Activated T-cell treated with anti-CD3 and anti-CD28 coated beads, Interleukin-2, amount 50 U/mL, for 1 hour (primary cell): ENCODE results near the gene MINDY4.

Source experiments
- DNase-seq: peaks from one replicate; pipeline ENCODE4 v3.0.0-alpha.2; 2020

MINDY4 gene

GRCh38 chr7:30771174-30771879 lies at the start of gene MINDY4:
TSS of gene MINDY4 (plus strand) at chr7:30771417. CDS start at chr7:30771494, 77 bp downstream.
- peak; percentile 69 for DNase-seq

- DNase-seq = no peak
Measured at GRCh38 chr7:30722187-30722586, 49.0 kb upstream of the MINDY4 start.

DNA sequence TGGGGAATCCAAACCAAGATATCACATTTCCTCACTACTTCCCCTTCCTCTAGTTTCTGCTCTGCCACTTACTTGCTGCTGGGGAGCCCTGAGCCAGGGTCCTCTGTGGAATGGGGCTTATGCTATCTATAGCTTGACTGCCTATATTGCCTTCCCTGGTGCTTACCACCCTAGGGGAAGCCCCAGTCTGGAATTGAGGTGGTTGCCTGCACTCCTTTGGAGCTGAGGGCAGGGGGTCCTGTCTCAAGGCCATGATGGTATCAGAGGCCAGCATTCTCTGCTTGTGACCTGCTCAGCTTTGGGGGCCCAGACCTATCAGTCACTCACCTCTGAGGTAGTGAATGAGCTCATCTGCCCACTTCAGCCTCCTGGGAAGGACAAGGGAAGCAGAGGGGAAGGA lies 48.5 kb upstream of the MINDY4 start:
- DNase-seq = no peak

GRCh38 chr7:30723776-30724175 lies 47.4 kb upstream of the MINDY4 start:
- DNase-seq = no peak

DNA sequence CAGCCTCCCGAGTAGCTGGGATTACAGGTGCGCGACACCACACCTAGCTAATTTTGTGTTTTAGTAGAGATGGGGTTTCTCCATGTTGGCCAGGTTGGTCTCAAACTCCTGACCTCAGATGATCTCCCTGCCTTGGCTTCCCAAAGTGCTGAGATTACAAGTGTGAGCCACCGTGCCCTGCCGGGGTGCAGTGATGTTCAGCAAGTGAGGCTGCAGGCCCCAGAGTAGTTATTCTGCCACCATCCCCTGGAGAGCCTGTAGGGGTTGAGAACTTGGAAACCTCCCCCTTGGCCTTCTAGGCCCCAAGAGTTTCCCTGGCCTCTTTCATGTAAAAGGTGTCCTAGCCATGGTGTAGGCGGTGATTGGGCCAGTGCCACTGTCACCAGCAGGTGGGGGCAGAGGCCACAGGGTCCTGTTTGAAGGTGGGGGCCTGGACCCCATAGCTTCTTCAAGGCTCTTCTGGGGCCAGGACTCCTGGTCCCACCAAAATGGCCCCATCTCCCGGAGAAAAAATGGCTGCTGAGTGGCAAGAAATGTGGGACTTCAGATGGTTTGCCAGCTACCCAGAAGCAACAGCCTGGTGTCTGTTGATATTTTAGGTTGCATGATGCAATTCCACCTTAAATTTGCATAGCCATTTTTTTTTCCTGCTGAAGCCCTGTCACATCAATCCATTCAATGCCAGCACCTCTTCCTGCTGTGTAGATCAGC lies 44.8 kb upstream of the MINDY4 start:
- DNase-seq = peak; percentile 34

DNA sequence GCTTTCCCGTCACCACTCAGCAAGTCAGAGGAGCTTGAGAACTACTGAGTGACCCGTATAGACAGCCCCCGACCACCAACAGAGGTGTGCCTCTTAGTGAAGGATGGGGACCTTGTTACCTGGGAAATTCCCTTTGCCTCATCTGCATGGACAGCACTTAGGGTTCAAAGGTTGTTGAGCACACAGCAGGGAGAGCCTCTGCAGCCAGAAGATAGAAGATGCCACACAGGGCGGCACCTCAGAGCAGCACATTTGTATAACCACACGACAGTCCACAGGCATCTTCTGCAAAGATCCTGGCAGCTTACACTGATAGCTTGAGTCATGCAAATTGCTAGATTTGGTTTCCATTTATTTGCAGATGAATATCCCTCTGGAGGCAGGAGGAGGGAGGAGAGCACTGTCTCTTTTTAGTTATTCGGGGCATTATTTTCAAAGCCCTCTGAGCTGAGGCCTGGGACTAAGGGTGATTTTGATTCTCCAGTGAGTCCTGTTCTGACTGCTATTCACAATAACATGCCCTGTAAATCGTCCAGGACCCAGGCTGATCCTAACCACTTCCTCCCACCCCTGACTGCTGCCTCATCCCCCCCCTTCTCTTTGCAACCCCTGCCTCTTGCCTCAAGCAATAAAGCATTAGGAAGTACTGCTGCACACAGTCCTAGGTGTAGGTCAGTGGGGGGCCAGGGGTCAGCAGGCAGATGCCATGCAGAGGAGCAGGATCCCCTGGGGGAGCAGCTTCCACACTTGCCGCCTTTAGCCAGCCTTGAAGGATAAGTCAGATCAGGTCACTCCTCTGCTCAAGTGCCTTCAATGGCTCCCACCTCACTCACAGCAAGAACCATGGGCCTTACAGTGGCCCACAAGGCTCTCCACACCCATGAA lies 43.9 kb upstream of the MINDY4 start:
- peak; percentile 36 for DNase-seq

DNA sequence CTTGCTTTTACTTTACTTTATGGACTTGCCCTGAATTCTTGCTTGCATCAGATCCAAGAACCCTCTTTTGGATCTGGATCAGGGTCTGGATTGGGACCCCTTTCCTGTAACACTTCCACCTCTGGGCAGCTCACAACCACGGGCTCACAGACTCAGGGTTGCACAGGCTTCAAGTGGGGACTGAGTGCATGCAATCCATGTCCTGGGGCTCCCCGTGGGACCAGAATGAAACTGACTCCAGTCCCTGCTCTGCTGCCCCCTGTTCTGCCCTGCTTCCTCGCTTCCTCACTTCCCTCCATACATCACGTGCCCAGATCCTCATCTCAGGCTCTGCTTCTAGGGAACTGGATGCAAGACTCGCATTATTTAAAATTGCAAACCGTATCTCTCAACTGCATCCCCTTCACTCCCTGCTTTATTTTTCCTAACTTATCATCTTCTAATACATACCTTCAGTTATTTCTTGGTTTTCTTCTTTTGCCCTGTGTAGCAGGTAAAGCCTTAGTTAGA lies 42.6 kb upstream of the MINDY4 start:
- DNase-seq = no peak

GRCh38 chr7:30729642-30730041 lies 41.6 kb upstream of the MINDY4 start:
- DNase-seq = no peak

DNA sequence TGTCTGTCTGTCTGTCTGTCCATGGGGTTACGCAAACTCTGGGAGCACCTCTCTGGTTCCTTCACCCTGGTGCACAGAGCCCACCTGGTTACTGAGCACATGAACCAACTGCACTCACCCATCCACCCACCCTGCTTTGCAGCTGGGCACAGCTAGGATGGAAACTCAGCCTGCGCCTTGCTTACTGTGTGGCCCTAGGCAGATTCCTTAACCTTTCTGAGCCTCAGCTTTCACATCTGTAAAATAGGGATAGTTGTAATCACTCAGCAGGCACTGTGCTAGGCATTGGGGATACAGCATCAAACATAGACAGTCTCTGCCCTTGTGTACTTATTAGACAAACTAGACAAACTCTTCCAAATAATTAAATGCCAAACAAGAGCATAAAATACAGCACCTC lies 41.1 kb upstream of the MINDY4 start:
- DNase-seq = no peak

GRCh38 chr7:30730996-30731395 lies 40.2 kb upstream of the MINDY4 start:
- DNase-seq = no peak

- DNase-seq = no peak
Measured at GRCh38 chr7:30731581-30731980, 39.6 kb upstream of the MINDY4 start.

DNA sequence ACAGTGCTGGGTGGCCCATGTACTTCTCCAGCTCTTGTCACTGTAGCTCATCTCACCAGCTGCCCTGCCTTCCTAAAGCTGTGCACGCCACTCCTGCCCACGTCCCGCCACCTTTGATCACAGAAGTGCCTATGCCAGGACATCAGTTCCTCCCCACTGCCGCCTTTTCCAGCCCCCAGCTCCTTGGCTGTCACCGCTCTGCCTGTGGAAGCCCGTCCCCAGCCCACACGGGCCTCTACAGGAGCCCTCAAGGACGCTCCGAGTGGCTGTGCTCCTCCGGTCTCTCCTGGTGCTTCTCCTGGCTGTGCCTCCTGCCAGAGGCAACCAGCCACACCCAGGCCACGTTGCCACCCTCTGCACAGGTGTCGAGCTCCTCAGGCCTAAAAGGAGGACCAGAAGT lies 38.6 kb upstream of the MINDY4 start:
- DNase-seq = no peak

DNA sequence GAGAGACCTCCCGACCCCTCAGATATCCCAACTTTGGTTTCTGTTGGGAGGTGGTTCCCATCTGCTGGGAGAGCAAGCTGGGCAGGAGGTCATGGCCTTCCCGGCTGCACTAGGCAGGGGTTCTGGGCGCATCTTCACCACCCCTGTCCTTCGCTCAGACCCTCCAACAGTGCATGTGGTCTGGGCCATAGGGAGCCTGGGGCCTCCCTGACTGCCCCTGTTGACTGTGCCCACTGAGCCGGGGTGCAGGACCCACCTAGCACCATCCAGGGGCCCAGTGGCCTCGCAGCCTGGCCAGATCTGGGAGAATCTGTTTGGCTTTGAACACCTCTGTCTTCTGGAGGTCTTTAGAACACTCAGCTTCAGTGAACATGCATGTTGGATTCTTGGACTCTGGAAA lies 38.0 kb upstream of the MINDY4 start:
- no peak for DNase-seq

- DNase-seq = no peak
Measured at GRCh38 chr7:30733691-30734090, 37.5 kb upstream of the MINDY4 start.

- no peak for DNase-seq
Measured at GRCh38 chr7:30734497-30734896, 36.7 kb upstream of the MINDY4 start.

GRCh38 chr7:30735631-30736030 lies 35.6 kb upstream of the MINDY4 start:
- no peak for DNase-seq

- DNase-seq = no peak
Measured at GRCh38 chr7:30736291-30736690, 34.9 kb upstream of the MINDY4 start.

- no peak for DNase-seq
Measured at GRCh38 chr7:30738026-30738915, 32.9 kb upstream of the MINDY4 start.

- DNase-seq = no peak
Measured at GRCh38 chr7:30739691-30740090, 31.5 kb upstream of the MINDY4 start.

GRCh38 chr7:30740417-30741181 lies 30.6 kb upstream of the MINDY4 start:
- peak; percentile 80 for DNase-seq

DNA sequence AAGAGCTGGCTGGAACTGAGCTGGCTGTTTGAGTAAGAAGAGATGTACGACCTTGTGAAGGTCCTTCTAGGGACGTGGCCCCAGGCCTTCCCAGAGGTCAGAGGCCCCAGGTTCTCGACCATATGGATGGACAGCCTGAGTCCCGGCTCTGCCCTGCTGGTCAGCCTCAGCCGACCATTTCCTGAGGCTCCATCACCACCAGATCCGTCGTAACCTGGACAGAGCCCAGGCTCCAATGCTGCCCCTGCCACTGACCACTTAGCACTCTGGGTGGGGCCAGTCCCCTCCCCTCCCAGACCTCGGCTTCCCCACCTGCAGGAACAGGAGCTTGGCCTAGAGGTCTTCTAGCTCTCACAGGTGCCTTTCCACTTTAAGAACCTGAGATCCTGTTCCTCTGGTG lies 29.9 kb upstream of the MINDY4 start:
- no peak for DNase-seq
